Activated T-cell treated with anti-CD3 and anti-CD28 coated beads, Interleukin-2, amount 50 U/mL, for 24 hours (primary cell): ENCODE data around the gene FBXW5.

ENCODE experiments used
- DNase-seq: peaks from one replicate; pipeline ENCODE4 v3.0.0-alpha.2; 2020
- H3K27ac Mint-ChIP-seq: 2 replicates; pipeline ENCODE4 v1.8.0; 2020; ENCODE audit warnings: mild to moderate bottlenecking, mixed read lengths
- H3K27me3 Mint-ChIP-seq: 2 replicates; pipeline ENCODE4 v1.8.0; 2020; ENCODE audit warnings: mixed read lengths
- H3K36me3 Mint-ChIP-seq: 2 replicates; pipeline ENCODE4 v1.8.0; 2020; ENCODE audit warnings: low read depth, mixed read lengths
- H3K4me1 Mint-ChIP-seq: 2 replicates; pipeline ENCODE4 v1.8.0; 2020; ENCODE audit warnings: low read depth, mixed read lengths
- H3K4me3 Mint-ChIP-seq: 2 replicates; pipeline ENCODE4 v1.8.0; 2020; ENCODE audit warnings: mild to moderate bottlenecking, moderate library complexity, mixed read lengths
- H3K9me3 Mint-ChIP-seq: 2 replicates; pipeline ENCODE4 v1.8.0; 2020; ENCODE audit warnings: mixed read lengths

FBXW5 gene

DNA sequence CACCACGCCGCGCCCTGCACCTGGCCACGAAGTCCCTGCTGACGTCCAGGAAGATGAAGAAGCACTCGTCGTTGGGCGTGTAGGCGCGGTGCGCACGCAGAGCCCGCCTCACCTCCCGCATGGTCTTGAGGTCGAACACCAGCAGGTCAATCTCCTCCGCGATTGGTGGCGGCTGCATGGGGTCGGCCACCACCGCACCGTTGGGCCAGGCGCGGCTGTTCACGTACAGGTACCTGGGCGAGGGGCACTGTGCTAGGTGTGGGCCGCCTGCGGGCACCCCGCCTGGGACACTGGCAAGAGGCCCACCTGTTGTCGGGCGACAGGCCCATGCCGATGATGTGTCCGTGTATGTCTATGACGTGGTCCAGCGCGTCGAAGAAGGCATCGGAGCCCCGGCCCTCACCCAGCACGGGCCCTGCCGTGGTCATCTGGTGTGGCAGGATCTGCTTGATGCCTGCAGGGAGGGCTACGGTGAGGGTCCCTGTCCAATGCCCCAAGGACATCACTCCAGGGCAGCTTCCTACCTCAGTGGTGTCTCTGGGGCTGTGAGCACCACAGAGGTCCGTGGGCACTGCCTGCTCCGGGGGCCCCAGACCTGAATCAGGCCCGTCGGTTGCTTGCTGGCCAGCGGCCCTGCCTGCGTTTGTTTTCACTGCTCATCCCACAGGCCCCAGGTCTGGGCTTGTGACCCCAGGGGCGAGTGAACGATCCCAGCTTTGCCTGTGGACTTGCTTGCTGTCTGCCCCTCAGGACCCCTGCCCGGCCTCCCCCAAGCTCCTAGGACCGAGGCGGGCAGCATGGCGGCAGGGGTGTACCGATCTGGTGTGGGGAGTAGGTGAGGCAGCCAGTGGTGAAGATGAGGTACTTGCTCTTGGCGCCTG lies 3.1 kb downstream of the FBXW5 start:
- peaks cover 18% of the 10 kb centered on the region for H3K4me1 Mint-ChIP-seq
- H3K36me3 Mint-ChIP-seq: peaks cover 66% of the 10 kb centered on the region
- H3K4me3 Mint-ChIP-seq: no peak overlapping the region
- no peak for DNase-seq
- H3K9me3 Mint-ChIP-seq: no peaks in the 10 kb centered on the region
- peak overlapping the region; percentile 49 for H3K27ac Mint-ChIP-seq
- no peaks in the 10 kb centered on the region for H3K27me3 Mint-ChIP-seq

DNA sequence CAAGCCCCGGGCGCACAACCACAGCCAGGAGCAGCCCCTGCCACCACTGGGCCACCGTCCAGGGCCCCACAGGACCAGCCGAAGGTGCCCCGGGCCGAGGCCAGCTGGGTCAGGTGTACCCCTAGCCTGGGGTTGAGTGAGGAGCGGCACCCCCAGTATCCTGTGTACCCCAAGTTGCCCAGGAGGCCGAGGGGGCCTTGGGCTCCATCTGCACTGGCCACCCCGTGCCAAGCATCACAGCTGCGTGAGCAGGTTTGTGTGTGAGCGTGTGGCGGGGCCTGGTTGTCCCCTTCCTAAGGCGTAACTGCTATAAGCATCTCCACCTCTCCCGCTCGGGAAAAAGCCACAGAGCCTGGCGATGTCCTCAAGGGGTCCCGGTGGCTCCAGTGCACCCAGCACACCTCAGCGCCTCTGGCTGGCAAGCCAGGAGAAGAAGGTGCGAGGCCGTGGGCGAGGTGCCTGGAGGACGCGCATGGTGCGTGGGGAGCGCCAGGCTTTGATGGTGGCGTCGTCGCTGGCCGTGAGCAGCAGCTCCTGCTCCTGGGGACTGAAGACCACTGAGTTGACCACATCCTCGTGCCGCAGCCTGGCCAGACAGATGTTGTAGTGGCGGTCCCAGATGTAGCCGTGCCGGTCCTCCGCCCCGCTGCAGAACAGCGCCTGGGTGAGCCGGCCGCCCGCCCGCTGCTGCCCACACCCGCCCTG lies 3.9 kb downstream of the FBXW5 start:
- H3K4me1 Mint-ChIP-seq: peaks cover 22% of the 10 kb centered on the region
- no peak for DNase-seq
- H3K36me3 Mint-ChIP-seq: peaks cover 70% of the 10 kb centered on the region
- peak overlapping the region; percentile 26 for H3K27ac Mint-ChIP-seq
- H3K27me3 Mint-ChIP-seq: no peaks in the 10 kb centered on the region
- H3K4me3 Mint-ChIP-seq: no peak overlapping the region
- no peaks in the 10 kb centered on the region for H3K9me3 Mint-ChIP-seq

DNA sequence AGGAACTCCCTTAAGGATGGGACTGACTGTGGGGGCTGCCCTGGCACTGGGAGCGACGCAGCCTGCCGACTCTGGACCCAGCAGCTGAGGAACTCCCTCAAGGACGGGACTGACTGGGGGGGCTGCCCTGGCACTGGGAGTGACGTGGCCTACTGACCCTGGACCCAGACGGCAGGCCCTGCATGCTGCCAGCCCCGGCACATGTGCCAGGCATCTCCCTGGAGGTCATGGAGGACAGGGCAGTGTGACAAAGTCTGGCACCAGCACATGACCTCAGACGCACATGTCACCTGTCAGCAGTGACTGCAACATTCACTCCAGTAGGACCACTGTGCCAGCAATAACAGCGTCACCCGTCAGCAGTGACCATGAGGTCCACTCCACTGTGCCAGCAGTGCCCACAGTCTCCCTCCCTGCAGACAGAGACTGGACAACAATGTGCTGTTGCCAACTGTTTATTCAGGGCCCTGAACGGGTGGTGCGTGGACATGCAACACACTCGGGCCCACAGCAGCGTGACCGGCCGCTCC lies 4.5 kb downstream of the FBXW5 start:
- H3K27ac Mint-ChIP-seq: no peak overlapping the region
- H3K36me3 Mint-ChIP-seq: peaks cover 72% of the 10 kb centered on the region
- peaks cover 22% of the 10 kb centered on the region for H3K4me1 Mint-ChIP-seq
- H3K9me3 Mint-ChIP-seq: no peaks in the 10 kb centered on the region
- no peaks in the 10 kb centered on the region for H3K27me3 Mint-ChIP-seq
- H3K4me3 Mint-ChIP-seq: peak overlapping the region; percentile 23
- no peak for DNase-seq

DNA sequence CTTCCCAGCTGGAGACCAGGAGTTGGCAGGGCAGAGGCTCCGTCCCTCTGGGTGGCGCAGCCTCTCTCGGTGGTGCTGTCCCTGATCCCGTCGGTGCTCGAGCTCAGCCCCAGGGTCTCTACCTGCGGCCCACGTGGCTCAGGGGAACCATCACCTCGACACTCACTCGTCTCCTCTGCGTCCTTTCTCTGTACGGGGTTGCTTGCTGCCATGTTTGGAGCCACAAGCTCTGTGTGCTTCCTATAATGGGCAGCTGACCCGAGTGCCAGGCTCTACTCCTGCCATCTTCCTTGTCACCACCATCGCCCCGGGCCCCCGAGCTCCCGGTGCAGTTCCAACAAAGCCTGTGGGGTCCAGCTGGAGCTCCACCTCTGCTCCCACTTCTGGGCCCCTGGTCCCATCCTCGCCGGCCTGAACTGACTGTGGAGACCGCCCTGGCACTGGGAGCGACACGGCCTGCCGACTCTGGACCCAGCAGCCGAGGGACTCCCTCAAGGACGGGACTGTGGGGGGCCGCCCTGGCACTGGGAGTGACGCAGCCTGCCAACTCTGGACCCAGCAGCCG lies 5.0 kb downstream of the FBXW5 start:
- Mint-ChIP-seq H3K4me1 (peaks cover 18% of the 10 kb centered on the region), H3K36me3 (peaks cover 75% of the 10 kb centered on the region), H3K9me3 (no peaks in the 10 kb centered on the region), H3K27ac (peak overlapping the region; percentile 8), H3K4me3 (no peak overlapping the region), H3K27me3 (no peaks in the 10 kb centered on the region)
- DNase-seq: no peak

DNA sequence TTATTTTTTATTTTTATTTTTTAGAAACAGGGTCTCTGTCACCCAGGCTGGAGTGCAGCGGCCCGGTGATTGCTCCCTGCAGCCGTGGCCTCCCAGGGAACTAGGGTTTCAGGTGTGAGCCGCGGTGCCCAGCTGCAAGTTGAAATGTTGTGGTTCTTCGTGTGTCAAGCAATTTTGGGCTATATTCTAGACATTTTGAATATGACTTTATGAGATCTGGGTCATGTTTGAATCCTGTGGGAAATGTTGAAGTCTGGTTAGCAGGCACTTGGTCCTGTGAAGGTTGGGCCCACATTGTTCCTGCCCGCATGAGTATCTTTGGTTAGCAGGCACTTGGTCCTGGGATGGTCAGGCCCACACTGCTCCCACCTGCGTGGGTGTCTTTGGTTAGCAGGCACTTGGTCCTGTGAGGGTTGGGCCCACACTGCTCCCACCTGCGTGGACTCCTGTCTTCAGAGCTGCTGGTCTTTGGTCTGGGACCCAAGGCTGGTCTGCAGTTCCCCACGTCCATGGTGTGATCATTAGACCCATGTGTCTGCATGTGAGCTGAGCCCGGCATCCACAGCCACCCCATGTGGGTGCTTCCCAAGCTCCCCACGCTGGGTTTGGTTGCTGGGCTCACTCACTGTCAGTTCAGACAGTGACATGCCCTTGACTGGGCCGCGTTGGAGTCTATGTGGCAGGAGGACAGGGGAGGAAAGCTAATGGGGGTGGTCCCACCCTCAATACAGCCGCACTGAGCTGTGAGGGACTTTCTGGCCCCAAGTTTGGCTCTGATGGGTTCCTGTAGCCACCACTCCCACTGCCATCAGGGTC lies 7.1 kb downstream of the FBXW5 start:
- Mint-ChIP-seq H3K4me1 (peaks cover 14% of the 10 kb centered on the region), H3K4me3 (no peak overlapping the region), H3K9me3 (no peaks in the 10 kb centered on the region), H3K36me3 (peaks cover 77% of the 10 kb centered on the region), H3K27ac (no peak overlapping the region), H3K27me3 (no peaks in the 10 kb centered on the region)
- no peak for DNase-seq

DNA sequence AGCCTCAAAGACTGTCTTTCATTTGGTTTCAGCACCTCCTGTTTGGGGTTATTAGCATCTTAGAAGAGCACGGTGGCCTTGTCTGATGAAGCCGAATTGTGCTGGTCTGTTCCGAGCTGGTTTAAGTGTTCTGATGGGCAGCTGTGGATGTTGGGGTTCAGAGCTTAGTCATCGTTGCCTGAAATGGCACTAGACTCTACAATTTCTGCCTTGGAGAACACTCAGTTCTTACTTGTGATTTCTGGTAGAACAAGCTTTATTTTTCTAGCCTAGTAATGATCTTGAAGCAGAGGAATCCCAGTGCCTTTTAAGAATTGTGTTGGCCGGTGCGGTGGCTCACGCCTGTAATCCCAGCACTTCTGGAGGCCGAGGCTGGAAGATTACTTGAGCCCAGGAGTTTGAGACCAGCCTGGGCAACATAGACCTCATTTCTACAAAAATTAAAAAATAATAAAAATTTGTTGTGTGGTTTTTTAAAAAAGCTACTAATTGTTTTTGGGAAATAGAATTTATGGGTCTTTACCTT lies 7.8 kb downstream of the FBXW5 start:
- peak overlapping the region; percentile 22 for H3K27ac Mint-ChIP-seq
- peaks cover 77% of the 10 kb centered on the region for H3K36me3 Mint-ChIP-seq
- peaks cover 18% of the 10 kb centered on the region for H3K4me1 Mint-ChIP-seq
- no peak for DNase-seq
- H3K27me3 Mint-ChIP-seq: no peaks in the 10 kb centered on the region
- H3K4me3 Mint-ChIP-seq: no peak overlapping the region
- no peaks in the 10 kb centered on the region for H3K9me3 Mint-ChIP-seq

DNA sequence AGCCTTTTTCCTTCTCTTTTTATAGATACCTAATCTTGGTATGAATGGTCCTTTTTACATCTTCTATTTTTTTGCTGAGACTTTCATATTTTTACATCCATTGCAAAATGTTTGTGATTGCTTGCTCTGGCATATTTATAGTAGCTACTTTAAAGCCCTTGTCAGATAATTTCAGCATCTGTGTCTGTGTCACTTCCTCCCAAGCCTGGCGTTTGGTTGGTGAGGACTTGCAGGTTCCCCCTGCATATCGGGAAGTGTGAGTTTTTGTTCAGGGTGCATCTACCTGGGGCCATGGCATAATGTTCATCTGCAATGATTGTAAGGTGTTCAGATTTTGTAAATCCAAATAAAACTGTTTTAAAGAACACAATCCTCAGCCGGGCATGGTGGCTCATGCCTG lies 8.9 kb downstream of the FBXW5 start:
- Mint-ChIP-seq H3K4me1 (peaks cover 21% of the 10 kb centered on the region), H3K36me3 (peaks cover 74% of the 10 kb centered on the region), H3K27ac (peak overlapping the region; percentile 47), H3K4me3 (no peak overlapping the region), H3K27me3 (no peaks in the 10 kb centered on the region), H3K9me3 (no peaks in the 10 kb centered on the region)
- no peak for DNase-seq

DNA sequence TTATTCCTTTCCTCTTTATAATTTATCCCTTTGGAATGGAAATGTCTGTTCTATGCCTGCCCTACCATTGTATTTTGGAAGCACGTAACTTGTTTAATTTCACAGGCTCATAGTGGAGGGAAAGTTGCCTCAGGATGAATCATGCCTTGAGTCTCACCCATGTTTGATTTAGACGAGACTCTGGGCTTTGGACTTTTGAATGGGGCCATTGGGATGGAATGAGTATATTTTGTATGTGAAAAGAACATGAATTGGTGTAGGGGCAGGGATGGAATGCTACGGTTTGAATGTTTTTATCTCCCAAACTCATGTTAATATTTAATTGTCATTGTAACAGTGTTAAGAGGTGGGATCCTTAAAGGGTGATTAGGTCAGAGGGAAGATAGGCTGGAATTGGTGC lies 10.3 kb downstream of the FBXW5 start:
- no peak overlapping the region for H3K27ac Mint-ChIP-seq
- H3K27me3 Mint-ChIP-seq: no peaks in the 10 kb centered on the region
- no peak overlapping the region for H3K4me3 Mint-ChIP-seq
- peaks cover 21% of the 10 kb centered on the region for H3K4me1 Mint-ChIP-seq
- DNase-seq: no peak
- H3K9me3 Mint-ChIP-seq: no peaks in the 10 kb centered on the region
- H3K36me3 Mint-ChIP-seq: peaks cover 73% of the 10 kb centered on the region

DNA sequence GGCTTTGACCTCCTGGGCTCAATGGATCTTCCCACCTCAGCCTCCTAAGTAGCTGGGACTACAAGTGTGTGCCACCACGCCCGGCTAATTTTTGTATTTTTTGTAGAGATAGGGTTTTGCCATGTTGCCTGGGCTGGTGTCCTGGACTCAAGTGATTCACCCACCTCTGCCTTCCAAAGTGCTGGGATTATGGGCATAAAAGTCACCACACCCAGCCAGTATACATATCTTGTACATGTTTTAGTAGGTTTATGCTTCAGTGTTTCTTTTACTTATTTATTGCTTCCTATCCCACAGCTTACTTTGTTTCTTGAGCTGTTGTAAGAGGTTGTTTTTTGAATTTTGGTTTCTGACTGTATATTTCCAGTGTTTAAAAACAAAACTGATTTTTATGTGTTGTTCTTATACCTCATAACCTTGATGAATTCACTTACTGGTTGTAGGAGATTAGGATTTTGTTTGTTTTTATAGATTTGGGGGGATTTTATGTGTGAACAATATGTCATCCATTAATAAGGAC lies 12.9 kb downstream of the FBXW5 start:
- no peaks in the 10 kb centered on the region for H3K27me3 Mint-ChIP-seq
- no peaks in the 10 kb centered on the region for H3K9me3 Mint-ChIP-seq
- peak overlapping the region; percentile 72 for H3K27ac Mint-ChIP-seq
- DNase-seq: no peak
- H3K4me1 Mint-ChIP-seq: peaks cover 23% of the 10 kb centered on the region
- peaks cover 72% of the 10 kb centered on the region for H3K36me3 Mint-ChIP-seq
- no peak overlapping the region for H3K4me3 Mint-ChIP-seq

DNA sequence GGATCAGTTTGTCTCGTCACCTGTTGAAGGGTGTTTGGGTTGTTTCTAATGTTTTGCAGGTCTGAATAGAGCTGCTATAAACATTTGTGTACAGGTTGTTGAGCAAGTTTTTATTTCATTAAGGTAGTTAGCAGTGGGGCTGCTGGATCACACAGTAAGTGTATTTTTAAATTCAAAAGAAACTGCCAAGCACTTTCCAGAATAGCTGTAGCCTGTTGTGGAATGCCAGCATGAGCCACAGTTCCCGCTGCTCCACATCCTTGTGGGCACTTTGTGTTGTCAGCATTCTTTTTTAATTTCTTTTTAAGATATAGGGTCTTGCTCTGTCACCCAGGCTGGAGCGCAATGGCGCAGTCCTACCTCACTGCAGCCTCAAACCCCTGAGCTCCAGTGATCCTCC lies 14.5 kb downstream of the FBXW5 start:
- peaks cover 75% of the 10 kb centered on the region for H3K36me3 Mint-ChIP-seq
- peaks cover 15% of the 10 kb centered on the region for H3K4me1 Mint-ChIP-seq
- H3K27me3 Mint-ChIP-seq: no peaks in the 10 kb centered on the region
- DNase-seq: no peak
- H3K4me3 Mint-ChIP-seq: no peak overlapping the region
- H3K9me3 Mint-ChIP-seq: no peaks in the 10 kb centered on the region
- H3K27ac Mint-ChIP-seq: peak overlapping the region; percentile 37

DNA sequence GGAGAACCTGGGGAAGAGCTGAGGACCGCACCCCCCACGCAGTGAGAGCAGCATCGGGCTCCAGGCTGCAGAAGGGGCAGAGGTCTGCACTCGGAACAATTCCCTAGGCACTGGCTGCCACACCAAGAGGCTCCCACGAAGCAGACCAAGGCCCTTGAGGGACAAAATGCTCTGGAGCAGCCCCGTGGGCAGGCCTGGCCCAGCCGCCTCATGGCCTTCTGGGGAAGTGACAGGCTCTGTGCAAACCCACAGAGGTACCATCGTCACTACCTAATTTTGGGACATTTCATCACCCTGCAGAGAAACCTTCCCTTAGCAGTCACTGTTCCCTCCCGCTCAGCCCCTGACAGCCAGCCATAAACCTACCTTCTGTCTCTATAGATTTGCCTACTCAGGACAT lies 15.9 kb downstream of the FBXW5 start:
- no peak for DNase-seq
- peaks cover 15% of the 10 kb centered on the region for H3K4me1 Mint-ChIP-seq
- H3K27me3 Mint-ChIP-seq: no peaks in the 10 kb centered on the region
- H3K4me3 Mint-ChIP-seq: no peak overlapping the region
- H3K36me3 Mint-ChIP-seq: peaks cover 78% of the 10 kb centered on the region
- no peaks in the 10 kb centered on the region for H3K9me3 Mint-ChIP-seq
- H3K27ac Mint-ChIP-seq: peak overlapping the region; percentile 56

DNA sequence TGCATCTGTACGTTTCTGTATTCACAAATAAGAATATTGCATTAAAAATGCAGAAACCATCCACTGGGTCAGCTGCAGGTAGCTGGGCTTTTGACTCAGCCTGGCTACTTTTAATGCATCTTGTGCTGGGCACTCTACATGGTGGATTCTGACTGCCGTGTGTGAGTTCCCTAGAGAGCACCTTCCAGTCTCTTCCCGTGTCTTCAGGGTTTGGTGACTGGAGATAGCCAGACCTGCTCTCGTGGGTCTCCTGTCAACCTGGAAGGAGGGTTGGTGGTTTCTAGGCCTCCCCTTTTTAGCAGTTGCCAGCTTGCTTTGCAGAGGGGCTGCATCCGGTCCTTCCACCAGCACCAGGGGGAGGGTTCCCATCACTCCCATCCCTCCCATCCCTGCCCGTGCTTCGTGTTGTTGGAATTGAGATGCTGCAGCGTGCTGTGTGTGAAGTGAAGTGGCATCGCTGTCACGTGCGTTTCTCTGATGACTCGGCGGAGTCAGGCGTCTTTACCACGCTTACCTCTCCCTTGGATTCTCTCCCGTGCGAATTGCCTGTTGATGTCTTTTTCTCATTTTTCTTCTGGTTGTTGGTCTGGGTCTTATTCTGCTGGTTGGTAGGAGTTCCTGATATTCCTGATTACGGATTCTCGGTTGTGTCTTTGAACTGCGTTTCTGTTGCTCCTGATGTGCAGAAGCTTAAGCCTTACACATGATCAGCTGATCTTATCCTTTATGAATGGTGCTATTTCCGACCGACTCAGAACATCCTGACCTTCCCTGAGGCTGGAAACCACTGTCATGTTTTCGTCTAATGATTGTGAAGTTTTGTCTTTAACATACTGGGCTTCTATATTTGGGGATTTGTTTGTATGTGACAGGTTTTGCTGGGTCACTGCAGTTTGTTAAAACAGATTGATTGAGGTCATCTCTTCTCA lies 16.9 kb downstream of the FBXW5 start:
- Mint-ChIP-seq H3K27me3 (no peaks in the 10 kb centered on the region), H3K4me1 (peaks cover 12% of the 10 kb centered on the region), H3K9me3 (no peaks in the 10 kb centered on the region), H3K36me3 (peaks cover 79% of the 10 kb centered on the region), H3K27ac (peak overlapping the region; percentile 50), H3K4me3 (no peak overlapping the region)
- DNase-seq: no peak

DNA sequence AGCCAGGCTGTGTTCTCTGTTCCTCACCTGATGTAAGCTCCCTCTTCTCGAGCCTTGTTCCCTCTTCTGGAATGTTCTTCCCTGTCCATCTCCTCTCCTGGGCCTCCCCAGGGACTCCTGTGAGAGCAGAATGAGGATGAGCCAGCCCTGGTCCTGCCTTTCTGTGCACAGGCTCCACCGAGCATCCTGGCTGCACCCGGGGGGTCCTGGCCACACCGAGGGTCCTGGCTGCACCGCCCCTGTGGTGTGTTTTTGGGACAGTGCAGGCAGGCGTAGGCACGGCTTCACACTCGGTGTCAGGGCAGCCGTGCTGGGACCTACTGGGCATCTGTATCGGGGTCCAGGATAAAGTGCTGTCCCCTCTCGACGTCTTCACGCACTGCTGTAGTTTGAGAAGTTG lies 17.8 kb downstream of the FBXW5 start:
- peak overlapping the region; percentile 50 for H3K27ac Mint-ChIP-seq
- peaks cover 10% of the 10 kb centered on the region for H3K4me1 Mint-ChIP-seq
- H3K36me3 Mint-ChIP-seq: peaks cover 81% of the 10 kb centered on the region
- H3K4me3 Mint-ChIP-seq: no peak overlapping the region
- DNase-seq: no peak
- no peaks in the 10 kb centered on the region for H3K9me3 Mint-ChIP-seq
- no peaks in the 10 kb centered on the region for H3K27me3 Mint-ChIP-seq
